OCI-LY7 (cell line): ENCODE measurements around the gene CASZ1. TPM values are rescaled to one million over a fixed set of nuclear protein-coding genes. Genes with fewer than 3 reads are reported as not detected.

ENCODE experiments used
- BruUV-seq: library from RNA; stranded (reverse); fragments of 400-500 nt; replicated peaks from 2 replicates; lab custom pipeline; 2021; lab: Mats Ljungman, UMichigan
- CTCF ChIA-PET: fragments of 300-600 bp; sonication (Branson Sonifier 250); formaldehyde crosslinking; loops from one replicate; lab custom pipeline; 2022; ENCODE audit warnings: antibody characterized with exemption; ENCODE audit not compliant: unreplicated experiment; lab: Charles Lee
- POLR2A ChIA-PET: fragments of 300-600 bp; sonication (Branson Sonifier 250); formaldehyde crosslinking; loops from one replicate; lab custom pipeline; 2022; ENCODE audit warnings: antibody characterized with exemption; lab: Charles Lee
- DNase-seq: peaks from one replicate; pipeline ENCODE4 v3.0.0-alpha.2; 2015; ENCODE audit warnings: low spot score
- H2AFZ ChIP-seq: fragments of 200-600 bp; sonication (generic), shearing (Covaris generic); 2 replicates; pipeline ENCODE4 v1.6.1; 2014; ENCODE audit warnings: mild to moderate bottlenecking, antibody characterized with exemption, low read length, moderate library complexity
- H3K27ac ChIP-seq: fragments of 200-600 bp; sonication (generic); 2 replicates; pipeline ENCODE4 v1.5.1; 2014; ENCODE audit warnings: mixed run types, low read depth, mild to moderate bottlenecking, moderate library complexity, low read length, inconsistent platforms; ENCODE audit not compliant: poor library complexity, severe bottlenecking
- H3K36me3 ChIP-seq: fragments of 200-600 bp; sonication (generic); 2 replicates; pipeline ENCODE4 v1.6.1; 2014; ENCODE audit warnings: mild to moderate bottlenecking, antibody characterized with exemption, low read length, moderate library complexity, mixed read lengths; ENCODE audit not compliant: insufficient read depth
- H3K4me1 ChIP-seq: fragments of 200-600 bp; sonication (generic); 2 replicates; pipeline ENCODE4 v1.5.1; 2014; ENCODE audit warnings: mild to moderate bottlenecking, low read length; ENCODE audit not compliant: insufficient read depth, poor library complexity, severe bottlenecking
- H3K4me2 ChIP-seq: fragments of 200-600 bp; sonication (generic); 2 replicates; pipeline ENCODE4 v1.6.1; 2014; ENCODE audit warnings: mild to moderate bottlenecking, low read length
- H3K4me3 ChIP-seq: fragments of 200-600 bp; sonication (generic); 2 replicates; pipeline ENCODE4 v1.5.1; 2014; ENCODE audit warnings: mild to moderate bottlenecking, low read depth, low read length; ENCODE audit not compliant: poor library complexity, severe bottlenecking
- H3K79me2 ChIP-seq: fragments of 200-600 bp; sonication (generic); 2 replicates; pipeline ENCODE4 v1.6.1; 2016; ENCODE audit warnings: low read depth, mild to moderate bottlenecking, low read length, moderate library complexity, mixed read lengths; ENCODE audit not compliant: insufficient read depth
- H3K9me2 ChIP-seq: fragments of 200-600 bp; sonication (generic); 2 replicates; pipeline ENCODE4 v1.6.1; 2016; ENCODE audit warnings: mild to moderate bottlenecking, low read length, mixed read lengths; ENCODE audit not compliant: insufficient read depth
- H3K9me3 ChIP-seq: fragments of 200-600 bp; sonication (generic); 2 replicates; pipeline ENCODE4 v1.6.1; 2014; ENCODE audit warnings: mild to moderate bottlenecking, mixed run types, low read length, mixed read lengths
- H4K20me1 ChIP-seq: fragments of 200-600 bp; sonication (generic); 2 replicates; pipeline ENCODE4 v1.6.1; 2014; ENCODE audit warnings: mild to moderate bottlenecking, antibody characterized with exemption, low read length, moderate library complexity, mixed read lengths; ENCODE audit not compliant: insufficient read depth
- EZH2phosphoT487 ChIP-seq: fragments of 200-600 bp; sonication (generic); IDR thresholded peaks from 2 replicates; pipeline ENCODE4 v1.6.1; 2018; ENCODE audit warnings: low read depth, borderline replicate concordance, mild to moderate bottlenecking, mixed run types, antibody characterized with exemption, low read length, moderate library complexity, mixed read lengths
- intact Hi-C: fragments of 100-400 bp; cut with micrococcal nuclease; formaldehyde crosslinking; loops from one replicate; pipeline ENCODE4 v1.10.0; 2022; ENCODE audit not compliant: unreplicated experiment
- total RNA-seq, 2 experiments: library from RNA; depleted of rRNA in 1 of 2; stranded (reverse); fragments of >200 nt in 1 of 2; shearing (Covaris generic) in 1 of 2; gene quantifications; 2 replicates each; pipeline ENCODE4 v1.2.3, GENCODE V29; 2014 to 2022
- TF ChIP-seq, protein P1 (sequence below): fragments of 200-600 bp; sonication (generic); conservative IDR thresholded peaks from 2 replicates; pipeline ENCODE4 v1.5.1; 2014; ENCODE audit warnings: mild to moderate bottlenecking, antibody characterized with exemption, low read length, moderate library complexity, mixed read lengths

CASZ1 gene
- total RNA-seq, 2 experiments from 2014 or later = 3.3 to 3.9 TPM

DNA sequence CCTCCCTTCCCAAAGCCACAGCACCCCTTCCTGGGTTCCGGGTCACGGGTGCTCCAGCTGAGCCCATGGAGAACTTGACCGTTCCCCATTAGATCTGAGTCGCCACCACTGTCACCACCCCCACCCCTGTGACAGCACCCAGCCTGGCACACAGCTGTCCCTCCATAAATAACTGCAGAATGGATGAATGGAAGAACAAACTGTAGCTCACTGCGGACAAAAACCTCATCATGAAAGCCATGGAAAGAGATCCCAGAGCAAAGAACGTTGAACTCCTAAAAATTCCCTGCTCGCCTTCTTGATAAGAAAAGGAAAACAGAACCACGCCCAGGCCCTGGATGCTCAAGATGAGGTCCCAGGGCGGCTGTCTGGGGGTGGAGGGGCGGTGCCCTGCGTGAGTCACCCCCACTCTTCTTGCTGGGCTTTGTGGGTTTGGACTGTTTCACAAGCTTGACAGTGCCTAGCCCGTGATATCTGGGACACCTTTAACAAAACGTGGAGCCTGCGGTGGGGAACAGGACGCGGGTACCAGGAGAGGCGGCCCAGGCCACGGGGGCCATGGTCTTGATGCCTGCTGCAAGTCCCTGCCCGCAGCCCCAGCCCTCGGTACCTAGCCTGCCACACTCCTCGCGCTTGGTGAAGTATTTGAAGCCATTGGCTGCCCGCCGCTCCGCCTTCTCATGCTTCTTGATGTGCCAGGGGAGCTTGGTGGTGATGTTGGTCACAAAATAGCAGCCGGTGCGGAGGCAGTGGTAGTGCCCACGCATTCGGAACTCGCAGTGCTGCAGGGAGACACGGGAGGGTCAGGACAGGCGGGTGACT lies 151.9 kb downstream of the CASZ1 start:
- H3K4me3 ChIP-seq = no peak overlapping the region
- DNase-seq = no peak
- no peak overlapping the region for H3K4me2 ChIP-seq
- BruUV-seq = no TSS peak
- TF ChIP-seq EZH2phosphoT487 = no peak
- TF ChIP-seq, protein P1, sequence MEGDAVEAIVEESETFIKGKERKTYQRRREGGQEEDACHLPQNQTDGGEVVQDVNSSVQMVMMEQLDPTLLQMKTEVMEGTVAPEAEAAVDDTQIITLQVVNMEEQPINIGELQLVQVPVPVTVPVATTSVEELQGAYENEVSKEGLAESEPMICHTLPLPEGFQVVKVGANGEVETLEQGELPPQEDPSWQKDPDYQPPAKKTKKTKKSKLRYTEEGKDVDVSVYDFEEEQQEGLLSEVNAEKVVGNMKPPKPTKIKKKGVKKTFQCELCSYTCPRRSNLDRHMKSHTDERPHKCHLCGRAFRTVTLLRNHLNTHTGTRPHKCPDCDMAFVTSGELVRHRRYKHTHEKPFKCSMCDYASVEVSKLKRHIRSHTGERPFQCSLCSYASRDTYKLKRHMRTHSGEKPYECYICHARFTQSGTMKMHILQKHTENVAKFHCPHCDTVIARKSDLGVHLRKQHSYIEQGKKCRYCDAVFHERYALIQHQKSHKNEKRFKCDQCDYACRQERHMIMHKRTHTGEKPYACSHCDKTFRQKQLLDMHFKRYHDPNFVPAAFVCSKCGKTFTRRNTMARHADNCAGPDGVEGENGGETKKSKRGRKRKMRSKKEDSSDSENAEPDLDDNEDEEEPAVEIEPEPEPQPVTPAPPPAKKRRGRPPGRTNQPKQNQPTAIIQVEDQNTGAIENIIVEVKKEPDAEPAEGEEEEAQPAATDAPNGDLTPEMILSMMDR = no peak
- H2AFZ ChIP-seq = no peak overlapping the region
- no peaks in the 10 kb centered on the region for H3K9me2 ChIP-seq
- ChIA-PET POLR2A (no interaction called here), CTCF (no interaction called here)
- no peaks in the 10 kb centered on the region for H3K36me3 ChIP-seq
- no peaks in the 10 kb centered on the region for H3K4me1 ChIP-seq
- no peaks in the 10 kb centered on the region for H3K9me3 ChIP-seq
- intact Hi-C loops = no loop called here
- no peaks in the 10 kb centered on the region for H3K79me2 ChIP-seq
- H3K27ac ChIP-seq = no peak overlapping the region
- H4K20me1 ChIP-seq = no peaks in the 10 kb centered on the region

- no peak overlapping the region for H2AFZ ChIP-seq
- no peaks in the 10 kb centered on the region for H4K20me1 ChIP-seq
- intact Hi-C loops = no loop called here
- BruUV-seq = no TSS peak
- no peak overlapping the region for H3K4me2 ChIP-seq
- no peaks in the 10 kb centered on the region for H3K79me2 ChIP-seq
- H3K4me3 ChIP-seq = no peak overlapping the region
- H3K4me1 ChIP-seq = no peaks in the 10 kb centered on the region
- TF ChIP-seq, protein P1 = no peak
- TF ChIP-seq EZH2phosphoT487 = no peak
- CTCF ChIA-PET = no interaction called here
- no peaks in the 10 kb centered on the region for H3K9me3 ChIP-seq
- H3K9me2 ChIP-seq = no peaks in the 10 kb centered on the region
- no peaks in the 10 kb centered on the region for H3K36me3 ChIP-seq
- POLR2A ChIA-PET = no interaction called here
- no peak for DNase-seq
- no peak overlapping the region for H3K27ac ChIP-seq
These were observed 152.7 kb downstream of the CASZ1 start for GRCh38 chr1:10643607-10644306.
